GM19023 (cell line): ENCODE measurements around the gene EYA2.
"Not testable (repeated sequence)": the region's sequence is repeated elsewhere in the genome, so short reads cannot be mapped to it uniquely, and the experiment has no call there.

ENCODE experiments used
- ATAC-seq: cut with Tn5 transposase; IDR thresholded peaks from one replicate; pipeline ENCODE4 v1.9.1; 2021; ENCODE audit warnings: mild to moderate bottlenecking, moderate library complexity; ENCODE audit not compliant: unreplicated experiment

The EYA2 gene

GRCh38 chr20:47164140-47164539 is 269.5 kb downstream of the EYA2 start:
- ATAC-seq: no peak

DNA sequence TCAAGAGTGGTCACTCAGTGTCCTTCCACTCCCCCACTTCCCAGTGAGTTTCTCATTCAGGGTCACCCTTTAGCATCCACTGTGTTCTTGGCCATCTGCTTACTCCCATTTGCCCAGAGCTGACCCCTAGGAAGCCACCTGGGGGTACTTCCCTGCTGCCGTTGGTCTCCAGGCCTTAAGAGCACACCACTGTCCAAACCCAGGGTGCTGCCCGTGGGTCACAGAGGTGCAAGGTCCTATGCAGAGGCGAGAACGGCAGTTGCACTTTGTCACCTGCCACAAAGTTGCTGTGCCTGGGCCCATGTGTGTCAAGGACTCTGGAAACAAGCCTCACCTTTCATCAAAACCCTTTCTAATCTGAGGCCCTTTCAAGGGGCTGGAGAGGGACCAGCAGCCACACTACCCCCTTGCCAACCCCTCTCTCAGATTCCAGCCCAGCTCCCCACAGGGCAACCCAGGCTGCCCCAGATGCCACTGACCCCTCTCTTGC is 270.8 kb downstream of the EYA2 start:
- no peak for ATAC-seq

- ATAC-seq: no peak
Measured at GRCh38 chr20:47167846-47168245, 273.2 kb downstream of the EYA2 start.

- ATAC-seq: no peak
Measured at GRCh38 chr20:47172579-47172978, 277.9 kb downstream of the EYA2 start.

- no peak for ATAC-seq
Measured at GRCh38 chr20:47173596-47174216, 279.1 kb downstream of the EYA2 start.

- no peak for ATAC-seq
Measured at GRCh38 chr20:47174456-47175243, 280.0 kb downstream of the EYA2 start.

GRCh38 chr20:47175493-47175892 is 280.9 kb downstream of the EYA2 start:
- ATAC-seq: no peak

- not testable (repeated sequence) for ATAC-seq
Measured at GRCh38 chr20:47176217-47176616, 281.6 kb downstream of the EYA2 start.

DNA sequence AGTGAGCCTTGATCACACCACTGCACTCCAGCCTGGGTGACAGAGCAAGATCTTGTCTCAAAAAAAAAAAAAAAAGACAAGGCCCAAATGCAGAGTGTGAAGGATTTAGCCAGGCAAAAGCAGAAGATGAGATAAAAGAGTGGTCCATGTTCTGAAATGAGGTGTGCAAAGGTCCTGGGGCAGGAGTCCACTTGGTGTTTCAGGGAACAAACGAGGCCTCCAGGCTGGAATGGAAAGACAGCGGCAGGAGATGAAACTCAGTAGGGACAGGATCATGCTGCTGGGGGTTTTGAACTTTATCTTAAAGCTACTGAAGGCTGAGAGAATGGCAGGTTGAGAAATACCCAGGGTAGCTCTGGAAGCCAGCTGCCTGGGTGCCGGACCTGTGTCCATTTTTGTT is 283.6 kb downstream of the EYA2 start:
- no peak for ATAC-seq

DNA sequence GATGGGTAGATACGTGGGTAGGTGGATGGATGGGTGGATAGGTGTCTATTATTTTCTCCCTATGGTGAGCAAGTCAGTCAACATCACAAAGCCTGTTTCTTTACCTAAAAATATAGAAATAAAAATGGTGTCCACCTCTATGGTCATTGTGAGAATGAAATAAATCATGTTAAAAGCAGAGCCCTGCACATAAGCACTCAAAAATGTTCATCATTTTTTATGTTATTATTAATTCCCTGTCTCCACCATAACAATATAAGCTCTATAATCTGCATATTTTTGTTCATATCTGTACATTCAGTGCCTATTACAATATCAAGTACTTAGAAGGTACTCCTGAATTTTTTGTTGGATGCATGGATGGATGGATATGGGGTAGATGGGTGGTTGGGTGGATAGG is 284.2 kb downstream of the EYA2 start:
- ATAC-seq: no peak

- no peak for ATAC-seq
Measured at GRCh38 chr20:47179267-47179666, 284.6 kb downstream of the EYA2 start.

- ATAC-seq: no peak
Measured at GRCh38 chr20:47181056-47181862, 286.6 kb downstream of the EYA2 start.

DNA sequence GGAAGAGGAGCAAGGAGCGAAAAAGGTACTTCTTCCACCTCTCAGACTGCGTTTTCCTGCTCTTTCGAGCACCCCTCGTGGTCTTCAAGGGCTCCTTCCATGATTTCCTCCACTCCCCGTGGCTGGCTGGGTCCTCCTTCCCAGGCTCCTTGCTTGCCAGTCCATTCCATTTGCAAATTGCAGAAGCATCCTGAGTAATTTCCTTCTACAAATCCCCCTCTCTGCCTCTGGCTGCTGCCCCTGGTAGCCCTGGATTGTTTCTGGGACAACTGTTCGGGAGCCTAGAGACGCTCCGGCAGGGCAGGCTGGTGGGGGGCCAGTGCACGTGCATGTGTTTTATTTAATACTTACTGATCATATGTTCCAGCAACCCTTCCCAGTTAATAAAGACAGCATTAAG is 288.7 kb downstream of the EYA2 start:
- ATAC-seq: no peak

DNA sequence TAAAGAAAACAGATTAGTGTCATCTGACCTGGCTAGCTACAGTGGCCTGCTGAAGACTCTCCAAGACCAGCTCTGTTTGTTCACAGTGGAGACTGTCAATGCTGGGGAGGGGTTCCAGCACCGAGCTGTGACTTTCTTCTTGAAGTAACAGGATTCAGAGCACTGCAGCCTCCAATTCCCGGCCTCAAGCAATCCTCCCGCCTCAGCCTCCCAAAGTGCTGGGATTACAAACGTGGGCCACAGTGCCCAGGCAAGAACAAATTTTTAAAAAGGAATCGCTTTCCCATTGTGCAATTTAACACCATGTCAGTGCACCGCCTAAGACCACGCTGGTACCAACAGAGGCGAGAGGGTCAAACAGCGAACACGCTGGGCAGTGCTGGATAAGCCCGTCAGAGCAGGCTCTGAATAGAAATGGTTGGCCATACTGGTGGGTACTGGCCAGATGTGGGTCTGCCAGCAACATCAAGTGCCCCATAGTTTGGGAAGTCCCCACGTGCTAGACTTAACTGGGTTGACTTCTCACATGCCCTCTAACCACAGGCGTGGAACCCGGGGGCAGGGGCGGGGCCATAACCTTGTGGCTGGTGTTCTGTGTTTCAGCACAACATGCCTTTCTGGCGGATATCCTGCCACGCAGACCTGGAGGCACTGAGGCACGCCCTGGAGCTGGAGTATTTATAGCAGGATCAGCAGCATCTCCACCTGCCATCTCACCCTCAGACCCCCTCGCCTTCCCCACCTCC is 293.0 kb downstream of the EYA2 start:
- ATAC-seq: no peak

DNA sequence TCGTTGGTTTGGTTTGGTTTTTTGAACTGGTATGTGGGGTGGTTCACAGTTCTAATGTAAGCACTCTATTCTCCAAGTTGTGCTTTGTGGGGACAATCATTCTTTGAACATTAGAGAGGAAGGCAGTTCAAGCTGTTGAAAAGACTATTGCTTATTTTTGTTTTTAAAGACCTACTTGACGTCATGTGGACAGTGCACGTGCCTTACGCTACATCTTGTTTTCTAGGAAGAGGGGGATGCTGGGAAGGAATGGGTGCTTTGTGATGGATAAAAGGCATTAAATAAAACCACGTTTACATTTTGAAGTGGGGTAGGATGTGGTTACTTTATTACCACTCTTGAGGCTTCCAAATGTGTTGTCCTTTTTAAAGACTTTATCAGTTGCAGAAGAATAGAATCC is 293.9 kb downstream of the EYA2 start:
- ATAC-seq: no peak

- ATAC-seq: no peak
Measured at GRCh38 chr20:47189060-47189459, 294.4 kb downstream of the EYA2 start.

DNA sequence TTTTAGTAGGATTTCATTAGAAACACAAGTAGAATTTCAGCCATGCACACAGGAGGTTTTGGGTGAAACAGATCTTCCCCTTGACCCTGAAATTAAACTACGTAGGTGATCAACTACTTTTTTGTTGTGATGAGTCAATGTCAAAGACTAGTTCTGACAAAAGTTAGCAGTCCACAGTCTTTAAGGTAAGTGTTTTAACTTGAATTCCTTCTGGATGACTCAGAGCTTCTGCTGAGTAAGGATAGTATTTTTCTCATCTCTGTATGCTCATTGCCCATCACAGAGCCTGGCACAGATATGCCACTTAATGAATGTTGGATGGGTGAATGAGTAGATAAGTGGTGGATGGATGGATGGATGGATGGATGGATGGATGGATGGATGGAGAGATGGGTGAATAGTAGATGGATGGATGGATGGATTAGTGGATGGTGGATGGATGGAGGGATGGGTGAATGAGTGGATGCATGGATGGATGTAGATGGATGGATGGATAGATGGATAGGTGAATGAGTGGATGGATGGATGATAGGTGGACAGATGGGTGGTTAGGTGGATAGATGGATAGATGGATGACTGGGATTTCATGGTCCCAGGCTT is 296.5 kb downstream of the EYA2 start:
- ATAC-seq: no peak

DNA sequence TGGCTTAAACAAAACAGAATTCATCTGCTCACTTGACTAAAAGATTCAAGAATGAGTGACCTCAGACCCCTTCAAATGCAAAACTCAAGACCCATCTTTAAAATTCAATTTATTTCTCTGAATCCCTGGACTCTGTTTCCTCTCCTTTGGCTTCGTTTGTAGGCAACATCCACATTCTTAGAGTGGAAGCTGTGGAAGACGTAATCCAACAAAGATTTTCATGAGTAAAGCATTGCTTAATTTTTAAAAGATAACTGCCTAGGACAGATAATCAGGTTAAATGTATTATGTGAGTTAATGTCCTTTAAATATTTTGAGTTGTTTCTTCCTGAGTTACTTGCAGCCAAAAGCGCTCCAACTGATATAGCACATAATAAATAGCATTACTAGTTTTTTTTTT is 297.3 kb downstream of the EYA2 start:
- ATAC-seq: no peak

- no peak for ATAC-seq
Measured at GRCh38 chr20:47195573-47195972, 300.9 kb downstream of the EYA2 start.
